ES-I3 (cell line): ENCODE results near the gene NHLRC4.

Experiments used
- H3K36me3 ChIP-seq: 2 replicates; pipeline ENCODE4 v1.6.1; 2013; ENCODE audit warnings: mild to moderate bottlenecking, low read length, control low read depth, moderate library complexity; ENCODE audit not compliant: insufficient read depth
- H3K4me1 ChIP-seq: 2 replicates; pipeline ENCODE4 v1.6.1; 2013; ENCODE audit warnings: mild to moderate bottlenecking, control low read depth, low read length; ENCODE audit not compliant: insufficient read depth
- H3K9ac ChIP-seq: 2 replicates; pipeline ENCODE4 v1.6.1; 2013; ENCODE audit warnings: low read depth, mild to moderate bottlenecking, low read length, moderate library complexity
- H3K9me3 ChIP-seq: 2 replicates; pipeline ENCODE4 v1.6.1; 2013; ENCODE audit warnings: mild to moderate bottlenecking, low read length, moderate library complexity; ENCODE audit not compliant: control insufficient read depth, insufficient read depth

NHLRC4 gene

GRCh38 chr16:586645-587590 is 20.1 kb downstream of the NHLRC4 start:
- no peak overlapping the region for H3K9ac ChIP-seq
- H3K36me3 ChIP-seq: no peaks in the 10 kb centered on the region; the same call in 1 of the 2 replicates
- peaks cover 5% of the 10 kb centered on the region; the same call in 1 of the 2 replicates for H3K4me1 ChIP-seq
- no peaks in the 10 kb centered on the region for H3K9me3 ChIP-seq

DNA sequence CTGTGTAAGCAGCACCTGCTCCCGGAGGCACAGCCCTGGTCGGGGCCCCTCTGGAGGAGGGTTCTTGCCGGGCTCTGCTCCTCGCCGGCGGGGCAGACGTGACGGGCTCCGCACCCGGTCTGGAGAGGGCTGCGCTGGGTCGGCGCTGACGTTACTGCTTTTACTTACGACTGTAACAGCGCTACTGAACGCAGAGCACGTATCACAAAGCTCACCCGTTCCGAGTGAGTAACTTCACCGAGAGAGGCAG is 21.8 kb downstream of the NHLRC4 start:
- H3K4me1 ChIP-seq: no peaks in the 10 kb centered on the region
- H3K9ac ChIP-seq: peak overlapping the region; percentile 99
- no peaks in the 10 kb centered on the region; the same call in 1 of the 2 replicates for H3K36me3 ChIP-seq
- H3K9me3 ChIP-seq: no peaks in the 10 kb centered on the region

DNA sequence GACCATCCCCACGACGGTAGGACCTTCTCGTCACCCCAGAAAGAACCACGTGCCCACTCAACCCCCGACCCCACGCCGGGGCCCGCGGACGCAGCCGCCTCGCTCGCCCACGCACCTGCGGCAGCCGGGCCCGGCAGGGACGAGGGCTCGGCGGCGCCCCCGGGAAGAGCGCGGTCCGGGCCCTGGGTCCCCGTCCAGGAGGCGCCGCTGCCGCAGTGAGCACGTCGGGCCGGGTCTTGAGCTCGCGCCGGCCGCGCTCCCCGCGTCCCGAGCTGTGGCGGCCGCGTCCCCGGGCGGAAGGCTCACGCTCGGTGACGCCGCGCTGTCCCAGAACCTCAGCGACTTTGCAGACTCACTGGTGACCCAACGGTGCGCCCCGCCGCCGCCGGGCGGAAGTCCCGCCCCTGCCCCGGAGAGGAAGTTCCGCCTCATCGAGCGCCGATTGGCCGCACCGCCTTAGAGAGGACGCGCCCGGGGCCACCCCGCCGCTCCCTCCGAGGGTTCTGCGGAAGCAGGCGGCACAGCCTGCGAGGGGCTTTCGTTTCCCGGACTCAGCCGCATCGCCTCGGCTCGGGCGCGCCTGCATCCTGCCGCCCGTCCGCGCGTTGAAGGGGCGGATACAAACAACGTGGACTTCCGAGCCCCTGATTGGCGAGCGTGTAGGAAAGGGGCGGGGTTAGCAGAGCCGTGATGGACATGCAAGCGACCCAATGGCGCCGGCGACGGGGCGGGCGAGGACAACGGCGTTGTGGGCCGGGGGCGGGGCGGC is 22.3 kb downstream of the NHLRC4 start:
- Histone ChIP-seq H3K9ac (peak overlapping the region; percentile 99), H3K4me1 (no peaks in the 10 kb centered on the region), H3K36me3 (no peaks in the 10 kb centered on the region; the same call in 1 of the 2 replicates), H3K9me3 (no peaks in the 10 kb centered on the region)

- Histone ChIP-seq H3K9ac (peak within 1 kb of the TSS; percentile 99), H3K36me3 (no peaks in the 10 kb centered on the region; the same call in 1 of the 2 replicates), H3K4me1 (no peaks in the 10 kb centered on the region), H3K9me3 (no peaks in the 10 kb centered on the region)
Measured at GRCh38 chr16:589658-590187, 22.9 kb downstream of the NHLRC4 start, which contains the start of gene RAB40C. Gene RAB40C (plus strand): TSS chr16:590066. CDS start chr16:590292, 226 bp downstream.

DNA sequence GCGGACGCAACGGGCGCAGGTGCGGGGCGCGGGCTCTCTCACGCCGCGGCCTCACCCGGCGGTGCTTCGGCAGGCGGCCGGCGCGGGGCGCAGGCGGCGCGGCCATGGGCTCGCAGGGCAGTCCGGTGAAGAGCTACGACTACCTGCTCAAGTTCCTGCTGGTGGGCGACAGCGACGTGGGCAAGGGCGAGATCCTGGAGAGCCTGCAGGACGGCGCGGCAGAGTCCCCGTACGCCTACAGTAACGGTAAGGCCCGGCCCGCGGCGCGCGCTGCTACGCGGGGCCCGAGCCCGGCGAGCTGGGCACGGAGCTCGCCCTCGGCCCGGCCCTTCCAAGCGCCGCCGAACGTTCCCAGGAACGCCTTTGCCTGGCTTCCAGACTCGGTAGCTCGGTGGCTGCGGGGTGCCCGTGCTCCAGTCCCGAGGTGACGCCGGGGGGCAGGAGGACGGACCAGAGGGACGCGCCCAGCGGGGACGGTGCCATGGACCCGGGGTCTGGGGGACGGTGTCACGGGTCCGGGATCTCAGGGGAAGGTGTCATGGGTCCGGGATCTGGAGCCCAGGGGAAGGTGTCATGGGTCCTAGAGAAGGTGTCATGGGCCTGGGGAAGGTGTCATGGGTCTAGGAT is 23.5 kb downstream of the NHLRC4 start:
- Histone ChIP-seq H3K36me3 (no peaks in the 10 kb centered on the region; the same call in 1 of the 2 replicates), H3K4me1 (no peaks in the 10 kb centered on the region), H3K9ac (peak overlapping the region; percentile 71), H3K9me3 (no peaks in the 10 kb centered on the region)

DNA sequence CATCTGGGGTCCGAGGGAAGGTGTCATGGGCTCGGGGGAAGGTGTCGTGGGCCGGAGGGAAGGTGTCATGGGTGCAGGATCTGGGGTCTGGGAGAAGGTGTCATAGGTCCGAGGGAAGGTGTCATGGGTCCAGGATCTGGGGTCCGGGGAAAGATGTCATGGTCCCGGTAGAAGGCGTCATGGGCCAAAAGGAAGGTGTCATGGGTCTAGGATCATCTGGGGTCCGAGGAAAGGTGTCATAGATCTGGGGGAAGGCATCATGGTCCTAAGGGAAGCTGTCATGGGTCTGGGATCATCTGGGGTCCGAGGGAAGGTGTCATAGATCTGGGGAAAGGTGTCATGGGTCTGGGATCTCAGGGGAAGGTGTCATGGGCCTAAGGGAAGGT is 24.0 kb downstream of the NHLRC4 start:
- H3K9ac ChIP-seq: peak overlapping the region; percentile 71; the same call in 1 of the 2 replicates

GRCh38 chr16:591231-591630 is 24.4 kb downstream of the NHLRC4 start:
- H3K4me1 ChIP-seq: no peaks in the 10 kb centered on the region
- no peak overlapping the region for H3K9ac ChIP-seq

More for the DNA sequence above, 24.0 kb downstream of the NHLRC4 start:
- H3K36me3 ChIP-seq: no peaks in the 10 kb centered on the region; the same call in 1 of the 2 replicates
- H3K4me1 ChIP-seq: no peaks in the 10 kb centered on the region
- no peaks in the 10 kb centered on the region for H3K9me3 ChIP-seq

DNA sequence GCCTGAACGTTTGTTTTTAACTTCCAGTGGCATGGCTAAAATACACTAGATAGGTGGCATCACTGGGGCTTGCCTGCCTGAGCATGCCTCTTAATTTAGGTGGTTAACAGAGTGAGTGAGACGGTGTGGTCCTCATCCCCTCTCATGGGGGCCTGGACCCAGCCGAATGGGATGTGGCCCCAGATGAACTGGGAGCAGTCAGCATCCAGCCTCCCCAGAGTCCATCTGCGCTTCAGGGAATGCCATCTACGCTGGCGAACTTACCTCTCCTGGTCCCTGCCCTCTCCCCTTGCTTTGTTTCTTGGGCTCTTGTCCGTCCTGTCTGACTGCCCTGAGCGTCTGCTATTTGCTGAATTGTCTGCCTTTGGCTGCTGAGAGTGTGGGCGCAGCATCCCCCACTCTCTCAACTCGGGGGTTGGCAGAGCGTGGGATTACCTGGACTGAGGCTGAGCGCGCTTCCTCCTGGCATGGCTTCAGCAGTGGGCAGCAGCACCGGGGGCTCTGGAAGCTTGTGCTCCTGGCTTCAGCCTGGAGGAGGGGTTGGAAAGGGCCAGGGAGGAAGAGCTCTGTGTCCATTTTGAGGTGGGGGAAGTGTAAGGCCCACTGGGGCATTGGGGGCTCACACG is 25.2 kb downstream of the NHLRC4 start:
- no peak overlapping the region for H3K9ac ChIP-seq
- no peaks in the 10 kb centered on the region for H3K4me1 ChIP-seq
- no peaks in the 10 kb centered on the region; the same call in 1 of the 2 replicates for H3K36me3 ChIP-seq
- H3K9me3 ChIP-seq: no peaks in the 10 kb centered on the region

More at GRCh38 chr16:591231-591630, 24.4 kb downstream of the NHLRC4 start:
- no peaks in the 10 kb centered on the region for H3K9me3 ChIP-seq
- no peaks in the 10 kb centered on the region; the same call in 1 of the 2 replicates for H3K36me3 ChIP-seq

DNA sequence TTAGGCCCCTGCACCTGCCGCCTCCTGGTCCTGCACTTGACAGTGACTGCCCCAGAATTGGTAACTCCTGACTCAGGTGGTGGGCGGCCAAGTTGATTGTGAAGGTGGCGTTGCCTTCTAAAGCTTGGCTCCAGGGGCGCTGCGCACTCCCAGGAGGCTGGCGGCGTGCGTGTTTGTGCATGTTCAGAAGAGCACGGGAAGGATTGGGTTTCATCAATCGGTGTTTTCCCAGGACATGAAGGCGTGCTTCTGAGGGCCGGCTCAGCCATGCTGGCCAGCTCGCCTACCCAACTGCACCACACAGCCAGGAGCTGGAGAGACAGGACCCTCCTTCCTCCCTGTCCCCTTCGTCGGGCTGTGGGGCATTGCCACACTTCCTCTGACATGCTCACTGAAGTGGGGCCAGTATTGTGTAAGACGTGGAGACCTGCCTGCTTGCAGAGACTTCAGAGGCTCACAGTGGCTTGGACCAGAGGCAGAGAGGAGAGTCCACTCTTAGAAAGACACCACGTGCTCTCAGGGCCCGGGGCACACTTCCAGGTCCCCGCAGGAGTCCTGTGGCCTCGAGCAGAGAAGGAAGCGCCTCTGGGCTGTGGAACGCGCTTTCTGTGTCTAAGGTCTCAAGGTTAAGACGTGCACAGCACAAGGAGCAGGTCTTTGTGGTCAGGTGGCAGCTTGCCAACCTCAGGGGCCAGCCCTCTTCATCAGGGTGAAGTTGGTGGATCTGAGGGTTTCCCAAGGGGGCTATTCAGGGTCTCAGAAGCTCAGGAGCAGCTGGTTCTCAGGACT is 25.9 kb downstream of the NHLRC4 start:
- no peak overlapping the region for H3K9ac ChIP-seq
- H3K4me1 ChIP-seq: no peaks in the 10 kb centered on the region

DNA sequence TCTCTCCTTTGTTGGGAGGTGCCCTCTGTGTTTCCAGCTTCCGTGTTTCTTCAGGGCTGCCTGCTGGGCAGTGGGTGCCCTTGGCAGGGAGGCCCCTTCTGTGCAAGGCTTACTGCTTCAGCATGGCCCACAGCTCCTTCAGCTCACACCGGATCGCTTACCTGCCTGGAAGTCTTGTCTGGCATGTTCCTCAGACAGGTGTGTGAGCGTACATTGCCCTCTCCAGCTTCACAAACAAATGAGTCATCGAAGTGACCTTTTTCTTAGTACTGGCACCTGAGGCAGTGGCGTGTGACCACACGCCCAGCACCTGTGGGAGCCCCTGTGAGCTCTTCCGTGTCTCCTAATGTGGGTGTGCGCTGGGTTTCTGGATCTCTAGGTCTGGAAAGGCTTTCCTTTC is 26.6 kb downstream of the NHLRC4 start:
- Histone ChIP-seq H3K9ac (no peak overlapping the region), H3K4me1 (no peaks in the 10 kb centered on the region), H3K9me3 (no peaks in the 10 kb centered on the region), H3K36me3 (no peaks in the 10 kb centered on the region)

More for the DNA sequence above, 25.9 kb downstream of the NHLRC4 start:
- H3K36me3 ChIP-seq: no peaks in the 10 kb centered on the region; the same call in 1 of the 2 replicates
- no peaks in the 10 kb centered on the region for H3K9me3 ChIP-seq

DNA sequence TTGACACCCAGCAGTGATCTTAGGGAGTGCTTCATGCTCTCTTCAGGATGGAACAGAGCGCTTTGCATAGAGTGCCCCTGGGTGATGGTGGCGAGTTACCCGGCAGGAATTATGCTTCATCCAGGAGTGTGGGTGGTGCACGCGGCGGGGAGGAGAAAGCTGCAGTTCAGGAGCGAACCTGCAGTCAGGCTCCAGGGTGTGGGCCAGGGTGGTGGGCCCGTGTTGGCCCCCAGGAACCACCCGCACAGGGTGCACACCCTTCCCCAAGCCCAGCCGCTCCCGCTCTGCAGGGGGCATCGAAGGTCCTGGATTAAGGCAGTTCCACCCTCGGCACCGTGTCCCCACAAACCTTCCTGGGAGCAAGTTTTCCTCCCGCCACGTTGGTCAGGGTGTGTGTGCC is 27.0 kb downstream of the NHLRC4 start:
- Histone ChIP-seq H3K9me3 (no peaks in the 10 kb centered on the region), H3K9ac (no peak overlapping the region), H3K36me3 (no peaks in the 10 kb centered on the region), H3K4me1 (no peaks in the 10 kb centered on the region)

GRCh38 chr16:595094-595528 is 28.3 kb downstream of the NHLRC4 start:
- Histone ChIP-seq H3K4me1 (no peaks in the 10 kb centered on the region), H3K36me3 (no peaks in the 10 kb centered on the region), H3K9ac (no peak overlapping the region), H3K9me3 (no peaks in the 10 kb centered on the region)
